ENCODE data around the gene LY86.

GRCh38 chr6:6695625-6696276, 107.2 kb downstream of the LY86 start:
- TF ChIP-seq SUZ12 (IDR thresholded peaks at IDR 0.05; ENCODE audit: unreplicated experiment) (no peak), SP1 (IDR thresholded peaks at IDR 0.05; ENCODE audit: low read depth, low read length) (no peak), USF1 (IDR thresholded peaks at IDR 0.05; ENCODE audit: borderline replicate concordance, extremely low read length, insufficient read depth, low read depth, low read length) (no peak), REST (IDR thresholded peaks at IDR 0.05; ENCODE audit: low read depth, low read length) (no peak), CTCF (IDR thresholded peaks at IDR 0.05 in 2 of 3, conservative IDR thresholded peaks at IDR 0.05 in 1 of 3; ENCODE audit: control insufficient read depth in 2 of 3, extremely low read depth in 1 of 3, insufficient read depth in 1 of 3, low read depth in 3 of 3, low read length in 3 of 3) (no peak), RAD21 (IDR thresholded peaks at IDR 0.05; ENCODE audit: insufficient read depth, low read depth, low read length) (no peak), PKNOX1 (IDR thresholded peaks at IDR 0.05) (no peak), KDM1A (IDR thresholded peaks at IDR 0.05; ENCODE audit: borderline replicate concordance) (no peak)

Data from GM12878 (cell line).